AG09319 (cell line): ENCODE results near the gene MCEE.

ENCODE experiments used
- DNase-seq: peaks from one replicate; pipeline ENCODE4 v3.0.0-alpha.2; 2010; ENCODE audit warnings: low read depth; ENCODE audit errors: extremely low read depth
- TF ChIP-seq, protein P1 (sequence below): IDR thresholded peaks from 2 replicates; pipeline ENCODE4 v1.5.1; 2011; ENCODE audit warnings: low read depth, mild to moderate bottlenecking, inconsistent platforms, low read length, moderate library complexity

MCEE gene

DNA sequence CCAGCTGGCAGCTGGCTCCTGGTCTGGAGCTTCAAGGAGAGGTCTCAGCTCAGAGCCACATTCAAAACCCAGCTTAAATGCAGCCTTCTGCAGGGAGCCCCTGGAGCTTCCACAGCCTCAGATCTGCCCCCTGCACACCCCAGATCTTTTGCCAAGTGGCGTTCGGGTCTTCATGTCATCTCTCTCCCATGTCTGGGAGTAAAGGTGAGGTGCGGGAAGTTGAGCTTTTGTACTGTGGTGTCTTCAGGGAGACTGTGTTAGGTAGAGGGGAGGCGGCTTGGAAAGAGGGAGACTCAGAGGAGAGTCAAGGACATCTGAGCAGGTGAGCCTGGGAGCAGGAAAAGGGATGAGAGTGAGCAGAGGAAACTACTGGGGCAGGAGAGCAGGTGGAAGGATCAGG lies 25.8 kb upstream of the MCEE start:
- DNase-seq, result no peak
- TF ChIP-seq, protein P1, sequence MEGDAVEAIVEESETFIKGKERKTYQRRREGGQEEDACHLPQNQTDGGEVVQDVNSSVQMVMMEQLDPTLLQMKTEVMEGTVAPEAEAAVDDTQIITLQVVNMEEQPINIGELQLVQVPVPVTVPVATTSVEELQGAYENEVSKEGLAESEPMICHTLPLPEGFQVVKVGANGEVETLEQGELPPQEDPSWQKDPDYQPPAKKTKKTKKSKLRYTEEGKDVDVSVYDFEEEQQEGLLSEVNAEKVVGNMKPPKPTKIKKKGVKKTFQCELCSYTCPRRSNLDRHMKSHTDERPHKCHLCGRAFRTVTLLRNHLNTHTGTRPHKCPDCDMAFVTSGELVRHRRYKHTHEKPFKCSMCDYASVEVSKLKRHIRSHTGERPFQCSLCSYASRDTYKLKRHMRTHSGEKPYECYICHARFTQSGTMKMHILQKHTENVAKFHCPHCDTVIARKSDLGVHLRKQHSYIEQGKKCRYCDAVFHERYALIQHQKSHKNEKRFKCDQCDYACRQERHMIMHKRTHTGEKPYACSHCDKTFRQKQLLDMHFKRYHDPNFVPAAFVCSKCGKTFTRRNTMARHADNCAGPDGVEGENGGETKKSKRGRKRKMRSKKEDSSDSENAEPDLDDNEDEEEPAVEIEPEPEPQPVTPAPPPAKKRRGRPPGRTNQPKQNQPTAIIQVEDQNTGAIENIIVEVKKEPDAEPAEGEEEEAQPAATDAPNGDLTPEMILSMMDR, result no peak

DNA sequence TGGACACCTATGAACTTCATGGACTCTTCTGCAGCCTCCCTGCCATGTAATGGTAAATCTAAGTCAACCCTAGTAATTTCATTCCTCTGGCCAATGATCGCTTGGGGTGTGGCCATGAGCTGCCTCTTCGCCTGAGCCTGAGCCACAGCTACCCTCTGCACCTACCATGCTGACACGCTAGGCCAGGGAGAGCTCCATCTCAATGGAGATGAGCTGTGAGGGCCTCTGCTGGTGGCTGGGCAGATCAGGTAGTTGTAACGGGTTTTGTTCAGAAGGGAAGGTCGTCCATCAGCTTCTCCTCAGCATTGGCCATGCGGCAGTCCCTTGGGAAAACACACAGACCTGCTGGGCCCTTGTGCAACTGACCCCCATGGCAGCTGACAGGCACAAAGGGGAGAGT lies 24.8 kb upstream of the MCEE start:
- no peak for DNase-seq
- TF ChIP-seq, protein P1, result no peak

DNA sequence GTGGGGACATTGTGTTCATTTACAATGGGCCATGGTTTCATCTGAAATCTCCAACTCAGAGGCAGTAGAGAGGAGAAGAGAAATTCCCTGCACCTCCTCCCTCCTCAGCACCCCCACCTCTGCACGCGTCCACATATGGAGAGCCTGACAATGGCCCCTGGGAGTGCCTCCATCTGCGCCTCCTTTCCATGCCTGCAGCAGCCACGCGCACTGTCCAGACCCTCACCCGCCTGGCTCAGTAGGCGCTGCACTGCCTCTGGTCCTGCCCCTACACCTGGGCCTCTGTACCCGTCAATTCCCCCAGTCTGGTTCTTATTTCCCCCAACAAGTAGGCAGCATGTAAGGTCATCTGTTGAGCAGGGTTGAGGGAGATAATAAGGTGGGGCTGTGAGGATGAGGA lies 24.2 kb upstream of the MCEE start:
- TF ChIP-seq, protein P1, result no peak
- DNase-seq, result no peak

DNA sequence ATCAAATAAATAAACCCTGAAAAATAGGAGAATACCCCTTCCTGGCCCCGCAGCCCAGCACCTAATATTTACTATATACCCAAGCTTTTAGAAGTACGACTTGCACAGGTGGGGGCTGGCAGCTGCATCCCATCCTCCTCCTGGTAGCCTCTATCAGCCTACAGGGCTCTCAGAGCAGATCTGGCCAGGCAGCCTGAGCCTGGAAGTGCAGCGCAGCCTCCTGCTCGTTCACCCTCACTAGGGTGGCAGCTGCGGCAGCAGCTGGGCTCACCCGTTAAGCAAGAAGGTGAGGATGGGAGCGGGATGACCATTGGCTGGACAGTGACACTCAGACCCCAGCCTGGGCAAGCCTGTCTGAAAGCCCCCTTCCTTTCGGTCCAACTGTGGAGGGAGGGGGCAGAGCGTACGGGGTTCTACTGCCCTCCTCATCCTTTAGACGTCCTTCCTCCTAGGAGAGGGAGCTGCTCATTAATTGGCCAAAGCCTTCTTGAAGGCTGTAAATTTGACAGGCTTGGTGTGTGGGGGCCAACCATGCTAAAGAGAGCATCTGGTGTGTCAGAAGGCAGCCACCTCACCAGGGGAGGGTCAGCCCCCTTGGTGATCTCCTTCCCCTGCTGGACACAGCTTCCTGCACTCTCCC lies 23.7 kb upstream of the MCEE start:
- DNase-seq, result no peak
- TF ChIP-seq, protein P1, result no peak

DNA sequence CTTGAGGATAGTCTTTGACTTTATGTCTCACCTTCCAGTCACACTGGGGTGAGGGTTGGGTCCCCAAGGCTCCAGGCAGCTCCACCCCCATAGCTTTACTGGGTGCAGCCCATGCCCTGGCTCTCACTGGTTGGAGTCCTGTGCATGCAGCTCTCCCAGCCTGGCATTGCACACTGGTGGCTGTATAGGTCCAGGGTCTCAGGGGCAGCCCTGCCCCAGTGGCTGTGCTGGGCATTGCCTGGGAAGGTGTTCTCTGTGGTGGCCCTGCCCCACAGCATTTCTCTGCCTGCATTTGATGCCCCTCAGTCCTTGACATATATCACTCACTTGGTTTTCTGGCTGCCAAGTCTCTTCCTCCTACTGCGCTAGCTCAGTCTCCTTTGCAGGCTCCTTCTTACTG lies 21.6 kb upstream of the MCEE start:
- TF ChIP-seq, protein P1, result no peak
- DNase-seq, result no peak

DNA sequence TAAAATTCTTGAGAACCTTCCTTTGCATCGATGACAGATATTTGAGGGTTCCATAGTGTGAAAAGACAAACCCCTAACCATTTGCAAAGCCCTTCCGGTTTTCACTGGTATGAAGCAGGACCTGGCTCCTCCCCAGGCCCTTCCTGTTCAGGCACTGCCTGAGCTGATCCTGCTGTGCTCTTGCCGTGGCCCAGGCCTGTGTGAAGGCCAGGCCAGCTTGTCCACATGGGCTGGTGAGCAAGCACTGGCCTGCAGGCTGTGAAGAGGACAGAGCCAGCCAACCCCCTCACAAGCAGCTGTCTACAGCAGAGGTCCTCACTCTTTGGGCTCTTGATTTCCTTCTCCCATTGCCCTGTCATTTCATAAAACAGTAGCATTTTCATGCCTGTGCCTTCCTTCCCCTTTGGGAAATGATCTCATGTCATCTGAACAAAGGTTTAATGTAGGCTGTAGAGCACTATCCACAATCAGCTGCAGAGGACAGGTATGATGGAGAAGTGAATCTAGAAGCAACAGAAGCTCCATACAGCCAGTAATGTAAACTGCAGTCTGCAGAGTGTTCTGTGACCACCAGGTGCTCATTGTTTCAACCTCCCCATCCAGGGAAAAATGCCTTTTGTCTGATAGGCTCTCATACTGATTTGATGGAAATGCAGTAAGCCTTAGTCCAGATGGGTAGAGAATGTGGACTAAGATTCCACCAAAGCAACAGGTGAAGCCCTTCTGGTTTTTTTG lies 20.2 kb upstream of the MCEE start:
- TF ChIP-seq, protein P1, result no peak
- DNase-seq, result no peak

DNA sequence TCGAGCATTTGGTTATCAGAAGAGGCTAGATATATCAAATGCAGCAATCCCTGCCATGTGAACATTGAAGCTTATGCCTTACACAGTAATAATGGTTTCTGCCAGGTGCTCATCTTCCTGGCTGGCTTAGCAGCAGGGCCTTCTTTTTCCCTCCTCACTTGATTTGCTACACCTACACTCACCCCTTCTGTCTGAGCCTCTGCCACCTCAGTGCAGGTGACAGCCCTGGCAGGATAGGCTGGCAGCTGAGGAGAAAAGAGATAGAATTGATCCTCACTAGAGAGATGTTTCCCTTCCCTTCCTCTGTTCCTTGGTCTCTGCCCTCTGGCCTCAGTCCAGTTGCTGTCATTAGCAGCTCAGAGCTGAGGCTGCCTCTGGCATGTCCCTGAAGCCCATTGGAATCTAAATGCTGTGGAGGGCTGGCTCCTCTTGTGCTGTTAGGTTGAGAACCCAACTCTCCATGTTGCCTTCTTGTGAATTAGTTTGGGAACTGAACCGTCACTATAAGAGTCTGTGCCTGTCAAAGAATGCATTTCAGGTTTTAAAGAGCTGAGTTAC lies 18.6 kb upstream of the MCEE start:
- DNase-seq, result no peak
- TF ChIP-seq, protein P1, result no peak
